H1 (cell line): Measurements from ENCODE around the gene VRK2. TPM values are rescaled to one million over a fixed set of nuclear protein-coding genes. Genes with fewer than 3 reads are reported as not detected.

Experiments
- CTCF ChIA-PET: fragments of 300-600 bp; sonication (Branson Sonifier 250); formaldehyde crosslinking; loops from one replicate; lab custom pipeline; 2021; ENCODE audit not compliant: partially characterized antibody; lab: Charles Lee
- POLR2A ChIA-PET: fragments of 300-600 bp; sonication (Branson Sonifier 250); formaldehyde crosslinking; loops from one replicate; lab custom pipeline; 2021; ENCODE audit warnings: inconsistent platforms; ENCODE audit not compliant: partially characterized antibody; lab: Charles Lee
- DNase-seq, 2 experiments: peaks; one replicate each; pipeline versions ENCODE4 v3.0.0 to v3.0.0-alpha.2; 2010 to 2022; ENCODE audit warnings: low spot score in 2 of 2, low read depth in 1 of 2, mixed read lengths in 1 of 2
- FAIRE-seq: peaks from 2 replicates; lab custom pipeline; 2011; peaks lifted over from hg19 to GRCh38; lab: Jason Lieb, UNC
- H2AFZ ChIP-seq: 2 replicates; pipeline ENCODE4 v1.8.1; 2012; ENCODE audit warnings: low read length, inconsistent platforms
- H2AK5ac ChIP-seq: 2 replicates; pipeline ENCODE4 v1.6.1; 2013; ENCODE audit warnings: low read depth, low read length
- H2BK120ac ChIP-seq: replicated peaks from 2 replicates; pipeline ENCODE3; 2013; ENCODE audit warnings: low read depth, low read length, inconsistent platforms
- H2BK12ac ChIP-seq: 2 replicates; pipeline ENCODE4 v1.6.1; 2013; ENCODE audit warnings: low read depth, low read length
- H2BK15ac ChIP-seq: 2 replicates; pipeline ENCODE4 v1.6.1; 2013; ENCODE audit warnings: low read length
- H2BK20ac ChIP-seq: 2 replicates; pipeline ENCODE4 v1.6.1; 2013; ENCODE audit warnings: low read length
- H2BK5ac ChIP-seq: 2 replicates; pipeline ENCODE4 v1.6.1; 2013; ENCODE audit warnings: low read depth, low read length
- H3K14ac ChIP-seq: 2 replicates; pipeline ENCODE4 v1.6.1; 2013; ENCODE audit warnings: inconsistent platforms; ENCODE audit not compliant: insufficient read length
- H3K18ac ChIP-seq: 2 replicates; pipeline ENCODE4 v1.6.1; 2013; ENCODE audit warnings: low read length; ENCODE audit errors: extremely low read depth
- H3K23ac ChIP-seq: 2 replicates; pipeline ENCODE4 v1.6.1; 2013; ENCODE audit warnings: inconsistent platforms; ENCODE audit not compliant: insufficient read length
- H3K23me2 ChIP-seq: 2 replicates; pipeline ENCODE4 v1.6.1; 2013; ENCODE audit warnings: low read depth, low read length
- H3K27ac ChIP-seq: 2 replicates; pipeline ENCODE4 v1.6.1; 2011; ENCODE audit warnings: low read depth, low read length, inconsistent platforms
- H3K27me3 ChIP-seq, 4 experiments: replicated peaks in 1 of 4; 1 replicate in 1 of 4; 2 replicates in 3 of 4; pipeline versions ENCODE4 v1.6.1 to v1.8.1; 2011 to 2013; ENCODE audit warnings: low read length in 3 of 4, mild to moderate bottlenecking in 3 of 4, inconsistent platforms in 2 of 4, mixed read lengths in 2 of 4, moderate library complexity in 1 of 4; ENCODE audit not compliant: control insufficient read depth in 3 of 4, insufficient read depth in 3 of 4; ENCODE audit errors: extremely low read depth in 1 of 4
- H3K36me3 ChIP-seq, 4 experiments: 2 replicates each; pipeline versions ENCODE4 v1.6.1 to v1.8.1; 2011 to 2013; ENCODE audit warnings: mild to moderate bottlenecking in 4 of 4, low read length in 3 of 4, moderate library complexity in 2 of 4, control low read depth in 1 of 4, inconsistent platforms in 1 of 4; ENCODE audit not compliant: insufficient read depth in 4 of 4, control insufficient read depth in 2 of 4
- H3K4ac ChIP-seq: replicated peaks from 2 replicates; pipeline ENCODE3; 2013; ENCODE audit warnings: low read length, low read depth, mixed read lengths, inconsistent platforms; ENCODE audit not compliant: insufficient read length
- H3K4me1 ChIP-seq, 4 experiments: replicated peaks in 1 of 4; 1 replicate in 1 of 4; 2 replicates in 3 of 4; pipeline versions ENCODE4 v1.6.1 to v1.8.1; 2011 to 2013; ENCODE audit warnings: low read length in 3 of 4, inconsistent platforms in 2 of 4, mixed read lengths in 1 of 4; ENCODE audit not compliant: insufficient read depth in 4 of 4, control insufficient read depth in 3 of 4
- H3K4me2 ChIP-seq, 2 experiments: 2 replicates each; pipeline versions ENCODE4 v1.6.1 to v1.8.1; 2011 to 2013; ENCODE audit warnings: low read depth in 2 of 2, low read length in 2 of 2, control low read depth in 1 of 2, inconsistent platforms in 1 of 2, mild to moderate bottlenecking in 1 of 2; ENCODE audit not compliant: insufficient read depth in 1 of 2
- H3K4me3 ChIP-seq, 4 experiments: fragments of 200-600, 300-600 bp in 1 of 4; sonication (generic), shearing (Covaris generic), sonication (Bioruptor Twin) in 1 of 4; 2 replicates each; pipeline versions ENCODE4 v1.5.1 to v1.8.1; 2011 to 2016; ENCODE audit warnings: low read length in 4 of 4, low read depth in 3 of 4, control low read depth in 2 of 4, inconsistent platforms in 2 of 4, mild to moderate bottlenecking in 2 of 4, mixed read lengths in 1 of 4, moderate library complexity in 1 of 4; ENCODE audit not compliant: insufficient read depth in 2 of 4; ENCODE audit errors: extremely low read depth in 1 of 4
- H3K56ac ChIP-seq: replicated peaks from 2 replicates; pipeline ENCODE3; 2013; ENCODE audit warnings: low read depth, mild to moderate bottlenecking, mixed read lengths, low read length, inconsistent platforms; ENCODE audit not compliant: insufficient read length
- H3K79me1 ChIP-seq: 2 replicates; pipeline ENCODE4 v1.6.1; 2013; ENCODE audit warnings: low read depth, low read length, control low read depth
- H3K79me2 ChIP-seq, 2 experiments: 2 replicates each; pipeline versions ENCODE4 v1.6.1 to v1.8.1; 2012 to 2013; ENCODE audit warnings: low read length in 2 of 2, mild to moderate bottlenecking in 2 of 2, inconsistent platforms in 1 of 2; ENCODE audit not compliant: insufficient read depth in 2 of 2, control insufficient read depth in 1 of 2
- H3K9ac ChIP-seq, 4 experiments: replicated peaks in 1 of 4; 1 replicate in 1 of 4; 2 replicates in 3 of 4; pipeline versions ENCODE4 v1.6.1 to v1.8.1; 2011 to 2013; ENCODE audit warnings: low read depth in 3 of 4, low read length in 3 of 4, control low read depth in 2 of 4, mild to moderate bottlenecking in 2 of 4, moderate library complexity in 2 of 4, inconsistent platforms in 1 of 4; ENCODE audit errors: extremely low read depth in 1 of 4
- H3K9me3 ChIP-seq, 2 experiments: 2 replicates each; pipeline versions ENCODE4 v1.6.1 to v1.8.1; 2012 to 2013; ENCODE audit warnings: mild to moderate bottlenecking in 2 of 2, moderate library complexity in 2 of 2, control low read depth in 1 of 2, inconsistent platforms in 1 of 2, low read depth in 1 of 2, low read length in 1 of 2, mixed read lengths in 1 of 2; ENCODE audit not compliant: insufficient read depth in 2 of 2
- H4K20me1 ChIP-seq, 2 experiments: replicated peaks in 1 of 2; 2 replicates each; pipeline versions ENCODE3 to v1.8.1; 2011 to 2013; ENCODE audit warnings: inconsistent platforms in 2 of 2, low read length in 2 of 2, mild to moderate bottlenecking in 1 of 2; ENCODE audit not compliant: insufficient read depth in 2 of 2, control insufficient read depth in 1 of 2
- H4K5ac ChIP-seq: 2 replicates; pipeline ENCODE4 v1.6.1; 2013; ENCODE audit warnings: low read length, low read depth, mixed read lengths, inconsistent platforms; ENCODE audit not compliant: insufficient read length
- H4K8ac ChIP-seq: 2 replicates; pipeline ENCODE4 v1.8.0; 2013; ENCODE audit warnings: mild to moderate bottlenecking, moderate library complexity, low read length, inconsistent platforms; ENCODE audit not compliant: insufficient read depth; ENCODE audit errors: extremely low read depth
- H4K91ac ChIP-seq: replicated peaks from 2 replicates; pipeline ENCODE3; 2013; ENCODE audit warnings: low read length, mixed read lengths, inconsistent platforms; ENCODE audit not compliant: insufficient read length
- HDAC2 ChIP-seq, 2 experiments: fragments of 300-600 bp in 1 of 2; sonication (generic) in 1 of 2; IDR thresholded peaks; 2 replicates each; pipeline ENCODE4 v1.6.1; 2011 to 2012; ENCODE audit warnings: low read depth in 2 of 2, low read length in 2 of 2, mild to moderate bottlenecking in 2 of 2, moderate library complexity in 2 of 2, borderline replicate concordance in 1 of 2, inconsistent platforms in 1 of 2
- HDAC6 ChIP-seq: IDR thresholded peaks from one replicate; pipeline ENCODE4 v1.7.1; 2012; ENCODE audit warnings: low read depth, mild to moderate bottlenecking, inconsistent platforms, low read length, moderate library complexity
- KDM4A ChIP-seq: IDR thresholded peaks from one replicate; pipeline ENCODE4 v1.7.1; 2012; ENCODE audit warnings: low read depth, mild to moderate bottlenecking, moderate library complexity, low read length, inconsistent platforms; ENCODE audit not compliant: severe bottlenecking
- MAFK ChIP-seq: IDR thresholded peaks from 2 replicates; pipeline ENCODE4 v1.6.1; 2012; ENCODE audit warnings: low read depth, mild to moderate bottlenecking, improper control_type of control experiment, low read length
- polyA plus RNA-seq, 7 experiments: library from polyadenylated mRNA; depleted of rRNA in 3 of 7; stranded (reverse) in 5 of 7; unstranded in 2 of 7; fragments of >200 nt in 5 of 7; fragments of 200-250 nt in 2 of 7; gene quantifications; 1 replicate in 5 of 7; 2 replicates in 1 of 7; 4 replicates in 1 of 7; pipeline versions ENCODE4 v1.2.1 to v1.2.3, GENCODE V29; 2011 to 2013; ENCODE audit warnings: missing spikeins in 2 of 7, mixed read lengths in 2 of 7
- total RNA-seq: library from RNA; stranded (reverse); fragmentation: NEBNext Ultra II Directional; extraction: Animal tissue kit (Norgen Biotek cat#: 25700); gene quantifications from 2 replicates; pipeline ENCODE4 v1.2.1, GENCODE V29; 2021

The VRK2 gene
- total and polyA plus RNA-seq, 2 of the 8 experiments (the other 6 are each of a cell fraction or from before 2014, with no cell fraction given): 7.6 to 27.8 TPM

DNA sequence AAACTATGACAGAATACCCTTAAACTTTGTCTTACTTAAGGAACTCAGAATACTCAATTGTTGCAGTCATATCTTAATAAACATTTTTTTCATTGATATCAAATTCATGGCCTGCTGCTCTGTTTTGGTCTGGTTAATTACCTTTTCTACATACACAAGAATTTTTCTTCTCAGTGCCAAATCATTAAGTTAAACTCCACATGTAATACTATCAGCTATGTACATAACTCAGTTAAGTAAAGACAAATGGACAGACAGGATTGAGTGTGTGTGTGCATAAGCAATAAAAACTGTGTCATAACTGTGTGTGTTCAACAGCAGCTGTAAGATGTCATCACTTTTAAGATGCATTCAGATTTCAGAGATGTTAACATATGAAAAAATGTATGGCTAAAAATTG lies 34.4 kb downstream of the VRK2 start:
- H4K8ac ChIP-seq: no peak overlapping the region
- no peak for DNase-seq
- no peak overlapping the region for H2BK12ac ChIP-seq
- no peak overlapping the region for H4K91ac ChIP-seq
- H2BK120ac ChIP-seq: no peak overlapping the region
- no peak overlapping the region for H3K14ac ChIP-seq
- H3K56ac ChIP-seq: no peak overlapping the region
- no peaks in the 10 kb centered on the region for H3K79me1 ChIP-seq
- no peak overlapping the region for H2AK5ac ChIP-seq
- no peaks in the 10 kb centered on the region for H3K23me2 ChIP-seq
- no peak overlapping the region for H2AFZ ChIP-seq
- H3K4ac ChIP-seq: no peak overlapping the region
- POLR2A ChIA-PET: no interaction called here
- no peak overlapping the region for H2BK5ac ChIP-seq
- H2BK15ac ChIP-seq: no peak overlapping the region
- H3K36me3 ChIP-seq: no peaks in the 10 kb centered on the region
- no peaks in the 10 kb centered on the region; a peak in 1 of 4 replicates for H3K79me2 ChIP-seq
- no peaks in the 10 kb centered on the region for H4K20me1 ChIP-seq
- no peak overlapping the region for H3K18ac ChIP-seq
- no peak overlapping the region for H3K27ac ChIP-seq
- FAIRE-seq: no peak
- no peak overlapping the region for H3K4me3 ChIP-seq
- no peaks in the 10 kb centered on the region for H3K27me3 ChIP-seq
- H4K5ac ChIP-seq: no peak overlapping the region
- H3K4me2 ChIP-seq: no peak overlapping the region
- no peak overlapping the region for H3K23ac ChIP-seq
- no peaks in the 10 kb centered on the region for H3K4me1 ChIP-seq
- H3K9ac ChIP-seq: no peak overlapping the region
- H2BK20ac ChIP-seq: no peak overlapping the region
- no peaks in the 10 kb centered on the region for H3K9me3 ChIP-seq
- CTCF ChIA-PET: no interaction called here
- TF ChIP-seq KDM4A: no peak
- no peak for TF ChIP-seq HDAC6
- no peak for TF ChIP-seq HDAC2 (IDR thresholded peaks at IDR 0.05; ENCODE audit: borderline replicate concordance in 1 of 2, low read depth in 2 of 2, low read length in 2 of 2)
- no peak for TF ChIP-seq MAFK
